IMR-90 (cell line): ENCODE measurements around the gene CD244. TPM values are rescaled to one million over a fixed set of nuclear protein-coding genes. Genes with fewer than 3 reads are reported as not detected.
"Not testable (repeated sequence)": the region's sequence is repeated elsewhere in the genome, so short reads cannot be mapped to it uniquely, and the experiment has no call there.

Experiments used
- ATAC-seq: fragments of 200-7000 bp; cut with Tn5 transposase; 2 replicates; pipeline ENCODE4 v1.9.1; 2020; ENCODE audit warnings: low read depth, mild to moderate bottlenecking, moderate library complexity
- BruUV-seq: library from RNA; stranded (reverse); fragments of 400-500 nt; replicated peaks from 2 replicates; lab custom pipeline; 2021; lab: Mats Ljungman, UMichigan
- CTCF ChIA-PET: fragments of 300-600 bp; formaldehyde crosslinking; extraction: SDS; loops from one replicate; lab custom pipeline; 2021; ENCODE audit warnings: antibody characterized with exemption; lab: Yijun Ruan, JAX
- POLR2A ChIA-PET: fragments of 300-600 bp; sonication (Branson Sonifier 250); formaldehyde crosslinking; loops from one replicate; lab custom pipeline; 2022; ENCODE audit warnings: antibody characterized with exemption; ENCODE audit not compliant: unreplicated experiment; lab: Charles Lee
- DNase-seq: peaks from one replicate; pipeline ENCODE4 v3.0.0; 2013
- H2AFZ ChIP-seq: replicated peaks from 2 replicates; pipeline ENCODE3; 2013; ENCODE audit warnings: low read length, mild to moderate bottlenecking; ENCODE audit not compliant: poor library complexity
- H2AK5ac ChIP-seq: 2 replicates; pipeline ENCODE4 v1.6.1; 2013; ENCODE audit warnings: low read depth, low read length, inconsistent platforms
- H2AK9ac ChIP-seq: replicated peaks from 2 replicates; pipeline ENCODE3; 2013; ENCODE audit warnings: mild to moderate bottlenecking, low read depth, low read length, moderate library complexity; ENCODE audit not compliant: poor library complexity
- H2BK120ac ChIP-seq: 2 replicates; pipeline ENCODE4 v1.6.1; 2013; ENCODE audit warnings: low read depth, low read length, inconsistent platforms
- H2BK15ac ChIP-seq: 3 replicates; pipeline ENCODE4 v1.6.1; 2013; ENCODE audit warnings: low read depth, low read length, inconsistent platforms
- H2BK20ac ChIP-seq: 2 replicates; pipeline ENCODE4 v1.6.1; 2013; ENCODE audit warnings: low read depth, mild to moderate bottlenecking, inconsistent platforms, low read length, moderate library complexity
- H2BK5ac ChIP-seq: 2 replicates; pipeline ENCODE4 v1.6.1; 2013; ENCODE audit warnings: mild to moderate bottlenecking, low read depth, low read length, inconsistent platforms; ENCODE audit not compliant: poor library complexity, severe bottlenecking
- H3K14ac ChIP-seq: replicated peaks from 2 replicates; pipeline ENCODE4 v1.6.1; 2013; ENCODE audit warnings: low read depth, low read length, inconsistent platforms
- H3K18ac ChIP-seq: 2 replicates; pipeline ENCODE4 v1.6.1; 2013; ENCODE audit warnings: low read depth, low read length, control low read depth
- H3K23ac ChIP-seq: 2 replicates; pipeline ENCODE4 v1.6.1; 2013; ENCODE audit warnings: low read depth, low read length, inconsistent platforms
- H3K27ac ChIP-seq: 2 replicates; pipeline ENCODE4 v1.5.1; 2013; ENCODE audit warnings: mild to moderate bottlenecking, control low read depth, low read length; ENCODE audit not compliant: insufficient read depth
- H3K27me3 ChIP-seq: 2 replicates; pipeline ENCODE4 v1.6.1; 2013; ENCODE audit warnings: low read length; ENCODE audit not compliant: control insufficient read depth, insufficient read depth
- H3K36me3 ChIP-seq: 2 replicates; pipeline ENCODE4 v1.6.1; 2013; ENCODE audit warnings: low read length, mixed read lengths; ENCODE audit not compliant: control insufficient read depth, insufficient read depth
- H3K4ac ChIP-seq: 2 replicates; pipeline ENCODE4 v1.6.1; 2013; ENCODE audit warnings: low read depth, low read length, inconsistent platforms
- H3K4me1 ChIP-seq: 2 replicates; pipeline ENCODE4 v1.6.1; 2013; ENCODE audit warnings: low read length, mixed read lengths; ENCODE audit not compliant: control insufficient read depth, insufficient read depth
- H3K4me2 ChIP-seq: 2 replicates; pipeline ENCODE4 v1.6.1; 2013; ENCODE audit warnings: low read depth, mild to moderate bottlenecking, control low read depth, low read length, moderate library complexity
- H3K4me3 ChIP-seq: 2 replicates; pipeline ENCODE4 v1.5.1; 2013; ENCODE audit warnings: low read depth, mild to moderate bottlenecking, control low read depth, low read length, moderate library complexity; ENCODE audit not compliant: insufficient read depth
- H3K56ac ChIP-seq: 2 replicates; pipeline ENCODE4 v1.6.1; 2013; ENCODE audit warnings: low read length, inconsistent platforms; ENCODE audit not compliant: insufficient read depth; ENCODE audit errors: extremely low read depth
- H3K79me1 ChIP-seq, 2 experiments: 2 replicates each; pipeline ENCODE4 v1.6.1; 2013; ENCODE audit warnings: low read length in 2 of 2, inconsistent platforms in 1 of 2, low read depth in 1 of 2
- H3K9ac ChIP-seq: 2 replicates; pipeline ENCODE4 v1.6.1; 2013; ENCODE audit warnings: low read depth, low read length, control low read depth
- H3K9me1 ChIP-seq: 2 replicates; pipeline ENCODE4 v1.6.1; 2013; ENCODE audit warnings: low read length, inconsistent platforms; ENCODE audit not compliant: insufficient read depth
- H3K9me3 ChIP-seq: 2 replicates; pipeline ENCODE4 v1.6.1; 2013; ENCODE audit warnings: low read length; ENCODE audit not compliant: control insufficient read depth, insufficient read depth
- H4K20me1 ChIP-seq: 2 replicates; pipeline ENCODE4 v1.6.1; 2013; ENCODE audit warnings: low read length, inconsistent platforms; ENCODE audit not compliant: insufficient read depth
- H4K5ac ChIP-seq: 2 replicates; pipeline ENCODE4 v1.6.1; 2013; ENCODE audit warnings: mild to moderate bottlenecking, low read depth, low read length, control low read depth
- H4K8ac ChIP-seq, 2 experiments: 2 replicates each; pipeline ENCODE4 v1.6.1; 2013; ENCODE audit warnings: low read depth in 2 of 2, low read length in 2 of 2, control low read depth in 1 of 2, inconsistent platforms in 1 of 2
- H4K91ac ChIP-seq: 2 replicates; pipeline ENCODE4 v1.6.1; 2013; ENCODE audit warnings: low read depth, low read length, inconsistent platforms; ENCODE audit not compliant: insufficient read depth
- WGBS, 2 experiments: methylation state at CpG; one replicate each; pipeline versions ENCODE4 v1.1.5 to v1.1.7; 2013; ENCODE audit warnings: missing lambda C conversion rate in 2 of 2; ENCODE audit not compliant: insufficient read length in 1 of 2; ENCODE audit errors: extremely low coverage in 2 of 2; 5-methylcytosine and 5-hydroxymethylcytosine counted together
- dilution Hi-C: fragments of 300-500 bp; cut with HindIII; formaldehyde crosslinking; loops from one replicate; pipeline ENCODE4 v1.14.3; 2018; ENCODE audit warnings: low sequenced_read_pairs; ENCODE audit not compliant: unreplicated experiment
- in situ Hi-C: fragments of 300-500 bp; cut with MboI; formaldehyde crosslinking; loops from 3 replicates; pipeline ENCODE4 v1.14.3; 2019; ENCODE audit warnings: low sequenced_read_pairs, inconsistent platforms, mixed read lengths
- intact Hi-C: fragments of 100-400 bp; cut with micrococcal nuclease; formaldehyde crosslinking; loops from 2 replicates; pipeline ENCODE4 v1.10.0; 2022
- polyA plus RNA-seq, 3 experiments: library from polyadenylated mRNA; depleted of rRNA; stranded (reverse); fragments of >200 nt; gene quantifications; 2 replicates each; pipeline ENCODE4 v1.2.3, GENCODE V29; 2012; ENCODE audit warnings: low replicate concordance in 1 of 3
- total RNA-seq: library from RNA; depleted of rRNA; stranded (reverse); fragments of >200 nt; gene quantifications from 2 replicates; pipeline ENCODE4 v1.2.3, GENCODE V29; 2012

CD244 gene
- total and polyA plus RNA-seq, 2 of the 4 experiments (the other 2 are of a cell fraction) = not detected

GRCh38 chr1:160881264-160881663, 18.6 kb upstream of the CD244 start:
- intact Hi-C loops, H4K91ac ChIP-seq, CTCF ChIA-PET, H2BK15ac ChIP-seq, H2BK20ac ChIP-seq, H4K20me1 ChIP-seq, H3K4me3 ChIP-seq, H4K5ac ChIP-seq, H3K9ac ChIP-seq, H3K4ac ChIP-seq, DNase-seq, H3K27me3 ChIP-seq, H2BK120ac ChIP-seq, H3K9me1 ChIP-seq, H3K27ac ChIP-seq, H2AK9ac ChIP-seq, BruUV-seq, H3K23ac ChIP-seq, H4K8ac ChIP-seq, H3K18ac ChIP-seq, ATAC-seq, H2BK5ac ChIP-seq, dilution Hi-C loops, H2AK5ac ChIP-seq, H3K14ac ChIP-seq, POLR2A ChIA-PET, H3K4me1 ChIP-seq, H3K56ac ChIP-seq, H3K4me2 ChIP-seq, H2AFZ ChIP-seq, H3K36me3 ChIP-seq, in situ Hi-C loops, H3K9me3 ChIP-seq, H3K79me1 ChIP-seq: not testable (repeated sequence)
- WGBS, 2 experiments = 20% methylated on average over 2 of the region's 7 CpGs; no CpG with 5 or more reads in 1 of the 2 experiments
